Ishikawa (cell line): ENCODE results near the gene GLIS1.

ENCODE experiments used
- CEBPB ChIP-seq: IDR thresholded peaks from 2 replicates; pipeline ENCODE4 v1.6.1; 2012
- CREB1 ChIP-seq: IDR thresholded peaks from 2 replicates; pipeline ENCODE4 v1.6.1; 2012; ENCODE audit warnings: low read depth
- EP300 ChIP-seq: IDR thresholded peaks from 2 replicates; pipeline ENCODE4 v1.6.1; 2012; ENCODE audit warnings: borderline replicate concordance
- FOXM1 ChIP-seq: IDR thresholded peaks from 2 replicates; pipeline ENCODE4 v1.6.1; 2012; ENCODE audit warnings: low read depth, borderline replicate concordance
- NFIC ChIP-seq: IDR thresholded peaks from 2 replicates; pipeline ENCODE4 v1.6.1; 2012
- RAD21 ChIP-seq: IDR thresholded peaks from 2 replicates; pipeline ENCODE4 v1.6.1; 2012; ENCODE audit warnings: low read depth
- TAF1 ChIP-seq: IDR thresholded peaks from 2 replicates; pipeline ENCODE4 v1.6.1; 2012; ENCODE audit warnings: low read depth, mild to moderate bottlenecking
- TF ChIP-seq, protein P1 (sequence below): IDR thresholded peaks from 2 replicates; pipeline ENCODE4 v1.6.1; 2012

DNA sequence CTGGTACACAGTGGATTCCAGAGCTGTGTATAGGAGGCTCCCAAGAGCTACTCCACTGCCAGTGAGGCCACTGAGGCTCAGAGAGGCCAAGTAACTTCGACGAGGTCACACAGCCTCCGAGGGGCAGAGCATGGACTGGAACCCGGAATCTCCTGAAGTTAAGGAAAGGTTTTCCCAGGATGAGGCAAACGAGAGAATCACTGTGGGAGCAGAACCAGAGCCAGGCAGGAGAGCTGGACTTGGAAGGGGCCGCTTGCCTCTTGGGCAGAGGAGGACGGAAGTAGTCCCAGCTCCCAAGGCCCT is 52.0 kb downstream of the GLIS1 start:
- TF ChIP-seq NFIC (no peak), FOXM1 (no peak), TAF1 (no peak), RAD21 (no peak), CEBPB (no peak), CREB1 (no peak), EP300 (no peak)
- TF ChIP-seq, protein P1, sequence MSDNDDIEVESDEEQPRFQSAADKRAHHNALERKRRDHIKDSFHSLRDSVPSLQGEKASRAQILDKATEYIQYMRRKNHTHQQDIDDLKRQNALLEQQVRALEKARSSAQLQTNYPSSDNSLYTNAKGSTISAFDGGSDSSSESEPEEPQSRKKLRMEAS: no peak
